H9 (cell line): ENCODE measurements around the gene ZMYND11. TPM values are rescaled to one million over a fixed set of nuclear protein-coding genes. Genes with fewer than 3 reads are reported as not detected.

ENCODE experiments used
- DNase-seq: peaks from one replicate; pipeline ENCODE4 v3.0.0-alpha.2; 2017
- H2AFZ ChIP-seq: one replicate; pipeline ENCODE4 v1.6.1; 2013; ENCODE audit warnings: mild to moderate bottlenecking, low read length, control low read depth, moderate library complexity
- H2AK5ac ChIP-seq: 2 replicates; pipeline ENCODE4 v1.6.1; 2013; ENCODE audit warnings: low read length, control low read depth, mixed read lengths; ENCODE audit not compliant: insufficient read length
- H2BK120ac ChIP-seq: one replicate; pipeline ENCODE4 v1.6.1; 2013; ENCODE audit warnings: low read depth, mild to moderate bottlenecking, low read length, control low read depth, inconsistent platforms; ENCODE audit not compliant: poor library complexity, severe bottlenecking
- H2BK12ac ChIP-seq: 2 replicates; pipeline ENCODE4 v1.6.1; 2013; ENCODE audit warnings: low read length, control low read depth, mixed read lengths, low read depth; ENCODE audit not compliant: insufficient read length
- H2BK15ac ChIP-seq: 2 replicates; pipeline ENCODE4 v1.6.1; 2013; ENCODE audit warnings: low read depth, low read length, control low read depth
- H2BK20ac ChIP-seq: one replicate; pipeline ENCODE4 v1.6.1; 2013; ENCODE audit warnings: low read depth, mild to moderate bottlenecking, low read length, control low read depth, inconsistent platforms; ENCODE audit not compliant: poor library complexity, severe bottlenecking
- H2BK5ac ChIP-seq: 2 replicates; pipeline ENCODE4 v1.6.1; 2013; ENCODE audit warnings: low read length, control low read depth, mixed read lengths; ENCODE audit not compliant: insufficient read length
- H3K14ac ChIP-seq: 2 replicates; pipeline ENCODE4 v1.6.1; 2013; ENCODE audit warnings: low read length, control low read depth; ENCODE audit not compliant: insufficient read depth
- H3K18ac ChIP-seq: 2 replicates; pipeline ENCODE4 v1.6.1; 2013; ENCODE audit warnings: low read depth, mild to moderate bottlenecking, mixed read lengths, low read length, control low read depth; ENCODE audit not compliant: insufficient read length
- H3K23ac ChIP-seq: 2 replicates; pipeline ENCODE4 v1.6.1; 2013; ENCODE audit warnings: low read length, control low read depth, mixed read lengths, low read depth; ENCODE audit not compliant: insufficient read length
- H3K23me2 ChIP-seq: 2 replicates; pipeline ENCODE4 v1.6.1; 2013; ENCODE audit warnings: low read depth, mild to moderate bottlenecking, mixed read lengths, low read length, control low read depth; ENCODE audit not compliant: insufficient read length, poor library complexity, severe bottlenecking
- H3K27ac ChIP-seq: 2 replicates; pipeline ENCODE4 v1.5.1; 2013; ENCODE audit warnings: low read length, control low read depth, mixed read lengths, low read depth; ENCODE audit not compliant: insufficient read length
- H3K27me3 ChIP-seq: 2 replicates; pipeline ENCODE4 v1.6.1; 2013; ENCODE audit warnings: low read length, control low read depth, inconsistent platforms; ENCODE audit not compliant: insufficient read depth
- H3K4ac ChIP-seq: 2 replicates; pipeline ENCODE4 v1.6.1; 2013; ENCODE audit warnings: low read depth, mild to moderate bottlenecking, control low read depth, inconsistent platforms, low read length, moderate library complexity
- H3K4me1 ChIP-seq: 2 replicates; pipeline ENCODE4 v1.6.1; 2013; ENCODE audit warnings: low read length, control low read depth, inconsistent platforms; ENCODE audit not compliant: insufficient read depth
- H3K4me2 ChIP-seq: 2 replicates; pipeline ENCODE4 v1.6.1; 2013; ENCODE audit warnings: low read length, control low read depth, mixed read lengths; ENCODE audit not compliant: insufficient read length, insufficient read depth
- H3K56ac ChIP-seq: 2 replicates; pipeline ENCODE4 v1.6.1; 2013; ENCODE audit warnings: low read depth, mild to moderate bottlenecking, mixed read lengths, low read length, control low read depth; ENCODE audit not compliant: insufficient read length
- H3K79me1 ChIP-seq: 2 replicates; pipeline ENCODE4 v1.6.1; 2013; ENCODE audit warnings: low read depth, mild to moderate bottlenecking, moderate library complexity, low read length, control low read depth, inconsistent platforms; ENCODE audit not compliant: insufficient read depth, poor library complexity, severe bottlenecking
- H3K79me2 ChIP-seq: 2 replicates; pipeline ENCODE4 v1.6.1; 2013; ENCODE audit warnings: low read length, control low read depth, inconsistent platforms; ENCODE audit not compliant: insufficient read depth
- H3K9ac ChIP-seq: 2 replicates; pipeline ENCODE4 v1.6.1; 2013; ENCODE audit warnings: low read length, control low read depth, mixed read lengths; ENCODE audit not compliant: insufficient read length; ENCODE audit errors: extremely low read depth
- H3K9me3 ChIP-seq: one replicate; pipeline ENCODE4 v1.6.1; 2013; ENCODE audit warnings: low read depth, low read length, inconsistent platforms; ENCODE audit not compliant: control insufficient read depth
- H3T11ph ChIP-seq: one replicate; pipeline ENCODE4 v1.6.1; 2013; ENCODE audit warnings: mild to moderate bottlenecking, low read length, control low read depth, inconsistent platforms
- H4K20me1 ChIP-seq: one replicate; pipeline ENCODE4 v1.6.1; 2013; ENCODE audit not compliant: control insufficient read depth, insufficient read length, insufficient read depth
- H4K5ac ChIP-seq: 2 replicates; pipeline ENCODE4 v1.6.1; 2013; ENCODE audit warnings: low read depth, mild to moderate bottlenecking, mixed read lengths, low read length, control low read depth; ENCODE audit not compliant: insufficient read length
- H4K8ac ChIP-seq: replicated peaks from 2 replicates; pipeline ENCODE4 v1.6.1; 2013; ENCODE audit warnings: low read length, control low read depth, mixed read lengths, low read depth; ENCODE audit not compliant: insufficient read length
- H4K91ac ChIP-seq: 2 replicates; pipeline ENCODE4 v1.6.1; 2013; ENCODE audit warnings: low read depth, mild to moderate bottlenecking, moderate library complexity, mixed read lengths, low read length, control low read depth; ENCODE audit not compliant: insufficient read length
- H3K27ac Mint-ChIP-seq, 3 experiments: 2 replicates in 2 of 3; 3 replicates in 1 of 3; pipeline ENCODE4 v1.8.0; 2020 to 2021; ENCODE audit warnings: mixed read lengths in 3 of 3, mild to moderate bottlenecking in 1 of 3, moderate library complexity in 1 of 3
- H3K27me3 Mint-ChIP-seq: 2 replicates; pipeline ENCODE4 v1.8.0; 2021; ENCODE audit warnings: low read depth, mild to moderate bottlenecking, moderate library complexity, mixed read lengths
- H3K36me3 Mint-ChIP-seq, 3 experiments: 2 replicates in 2 of 3; 3 replicates in 1 of 3; pipeline ENCODE4 v1.8.0; 2020 to 2021; ENCODE audit warnings: low read depth in 3 of 3, mixed read lengths in 3 of 3; ENCODE audit not compliant: insufficient read depth in 1 of 3
- H3K4me1 Mint-ChIP-seq, 2 experiments: 2 replicates each; pipeline ENCODE4 v1.8.0; 2020; ENCODE audit warnings: mixed read lengths in 2 of 2
- H3K4me3 Mint-ChIP-seq, 2 experiments: 2 replicates in 1 of 2; 3 replicates in 1 of 2; pipeline ENCODE4 v1.8.0; 2020 to 2021; ENCODE audit warnings: mild to moderate bottlenecking in 2 of 2, mixed read lengths in 2 of 2, moderate library complexity in 1 of 2
- H3K9me3 Mint-ChIP-seq, 2 experiments: 2 replicates in 1 of 2; 3 replicates in 1 of 2; pipeline ENCODE4 v1.8.0; 2020; ENCODE audit warnings: mild to moderate bottlenecking in 2 of 2, mixed read lengths in 2 of 2, moderate library complexity in 1 of 2
- CTCF ChIP-seq: fragments of 200-600 bp; sonication (generic); conservative IDR thresholded peaks from 3 replicates; pipeline ENCODE4 v1.8.0; 2021; ENCODE audit warnings: antibody characterized with exemption, mild to moderate bottlenecking
- WGBS: extraction: QIAGEN DNeasy Blood & Tissue Kit; methylation state at CpG from one replicate; pipeline ENCODE4 v1.1.7; 2013; ENCODE audit warnings: missing lambda C conversion rate, low lambda C conversion rate, mixed read lengths; ENCODE audit not compliant: insufficient read length; ENCODE audit errors: extremely low coverage; 5-methylcytosine and 5-hydroxymethylcytosine counted together
- total RNA-seq: library from RNA; stranded (reverse); gene quantifications from 2 replicates; pipeline ENCODE4 v1.2.1, GENCODE V29; 2021

Gene ZMYND11
- total RNA-seq, 1 experiment from 2014 or later, result 33.7 TPM

DNA sequence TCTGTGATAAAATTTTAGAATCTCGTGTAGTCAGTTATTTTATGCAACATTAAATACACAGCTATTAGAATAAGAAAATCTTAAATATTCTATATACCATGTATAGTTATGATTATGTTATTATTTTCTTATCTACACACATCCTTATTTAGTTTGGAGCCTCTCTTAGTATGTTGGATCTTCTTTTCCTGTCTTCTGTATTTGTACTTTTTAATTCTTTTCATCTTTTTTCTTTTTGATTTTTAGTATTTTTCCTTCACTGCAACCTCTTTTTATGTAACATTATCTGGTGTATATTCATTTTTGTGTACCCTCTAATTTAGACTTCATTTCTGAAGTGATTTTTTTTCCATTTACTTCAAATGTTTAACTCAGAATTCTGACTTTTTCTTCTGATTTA, 48.9 kb downstream of the ZMYND11 start:
- H2BK20ac ChIP-seq, result no peak overlapping the region
- no peak for TF ChIP-seq CTCF
- no CpG with 5 or more reads among the region's 1 CpG for WGBS
- Mint-ChIP-seq H3K27me3 (no peaks in the 10 kb centered on the region), H3K4me3 (no peak overlapping the region), H3K4me1 (peaks cover 0 to 3% of the 10 kb centered on the region in 2 experiments; a peak in 1 of 4 replicates), H3K27ac (no peak overlapping the region), H3K36me3 (peaks cover 27 to 51% (median 49%) of the 10 kb centered on the region in 3 experiments), H3K9me3 (peaks cover 7 to 8% of the 10 kb centered on the region in 2 experiments; a peak in 4 of 5 replicates)
- H4K91ac ChIP-seq, result no peak overlapping the region
- H3K23me2 ChIP-seq, result no peaks in the 10 kb centered on the region
- H3K9me3 ChIP-seq, result no peaks in the 10 kb centered on the region
- H3T11ph ChIP-seq, result no peak overlapping the region
- H3K79me2 ChIP-seq, result no peaks in the 10 kb centered on the region
- H2AFZ ChIP-seq, result no peak overlapping the region
- no peak overlapping the region for H2BK5ac ChIP-seq
- H3K14ac ChIP-seq, result no peak overlapping the region
- no peak overlapping the region for H3K4ac ChIP-seq
- no peaks in the 10 kb centered on the region for H4K20me1 ChIP-seq
- no peaks in the 10 kb centered on the region for H3K79me1 ChIP-seq
- H3K27ac ChIP-seq, result no peak overlapping the region
- no peak overlapping the region for H4K5ac ChIP-seq
- H2AK5ac ChIP-seq, result no peak overlapping the region
- H4K8ac ChIP-seq, result no peak overlapping the region
- no peaks in the 10 kb centered on the region for H3K4me1 ChIP-seq
- H2BK12ac ChIP-seq, result no peak overlapping the region
- no peak overlapping the region for H3K23ac ChIP-seq
- H2BK15ac ChIP-seq, result no peak overlapping the region
- H3K18ac ChIP-seq, result no peak overlapping the region
- H3K27me3 ChIP-seq, result no peaks in the 10 kb centered on the region
- H2BK120ac ChIP-seq, result no peak overlapping the region
- no peak overlapping the region for H3K9ac ChIP-seq
- no peak for DNase-seq
- no peak overlapping the region for H3K4me2 ChIP-seq
- H3K56ac ChIP-seq, result no peak overlapping the region
